NCI-H2107 treated with DMSO at 0.1 percent for 48 hours (cell line): ENCODE results near the gene PPP2R2B.

Source experiments
- DNase-seq: peaks from one replicate; lab custom pipeline; 2025; ENCODE audit not compliant: unreplicated experiment; lab: John Stamatoyannopoulos, UW

The PPP2R2B gene

DNA sequence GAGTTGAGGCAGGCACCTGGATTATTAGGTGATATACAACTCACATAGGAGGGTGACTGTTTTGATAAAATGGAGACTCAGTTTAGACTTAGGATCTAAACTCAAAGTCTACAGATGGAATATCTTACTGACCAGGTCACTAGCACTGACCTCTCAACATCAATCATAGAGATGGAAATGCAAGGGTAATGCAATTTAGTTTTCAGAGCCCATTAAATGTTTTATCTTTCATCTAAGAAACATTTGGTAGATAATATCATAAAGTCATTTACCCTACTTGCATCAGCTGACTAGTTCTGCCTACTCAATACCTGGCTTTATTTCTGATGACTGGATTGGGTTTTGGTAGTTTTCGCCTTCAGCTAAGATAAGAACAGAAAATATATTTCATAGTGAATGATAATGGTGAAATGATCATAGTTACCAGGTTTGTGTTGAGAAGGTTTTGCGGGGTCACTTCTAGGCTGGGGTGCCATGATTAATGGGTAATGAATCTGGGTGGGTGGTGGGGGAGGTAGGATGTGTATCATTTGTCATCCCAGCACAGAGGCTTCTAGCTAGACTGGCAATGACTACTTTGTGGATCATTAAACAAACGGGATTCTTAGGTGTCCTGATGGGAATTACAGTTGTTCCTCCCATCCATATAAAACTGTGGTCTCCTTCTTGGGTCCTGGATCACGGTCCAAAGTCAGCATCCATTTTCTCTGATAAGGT lies 173.4 kb downstream of the PPP2R2B start:
- no peak for DNase-seq

DNA sequence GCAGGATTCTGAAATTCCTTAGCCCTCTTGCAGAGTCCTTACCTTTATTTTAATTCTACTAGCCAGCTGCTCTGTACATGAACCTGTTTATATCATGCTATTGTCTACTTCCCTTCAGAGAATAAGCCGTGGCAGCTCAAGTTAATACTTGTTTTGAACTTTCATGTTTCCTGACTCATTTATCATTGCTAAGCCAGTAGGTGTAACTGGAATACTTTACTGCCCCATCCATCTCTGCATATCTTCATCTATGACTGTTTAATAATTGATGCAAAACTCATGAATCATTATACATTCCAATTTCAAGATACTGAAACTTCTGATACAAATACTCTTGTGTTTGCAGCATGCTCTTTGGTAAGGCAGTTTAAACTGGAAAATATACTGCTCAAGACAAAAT lies 174.7 kb downstream of the PPP2R2B start:
- DNase-seq = no peak

DNA sequence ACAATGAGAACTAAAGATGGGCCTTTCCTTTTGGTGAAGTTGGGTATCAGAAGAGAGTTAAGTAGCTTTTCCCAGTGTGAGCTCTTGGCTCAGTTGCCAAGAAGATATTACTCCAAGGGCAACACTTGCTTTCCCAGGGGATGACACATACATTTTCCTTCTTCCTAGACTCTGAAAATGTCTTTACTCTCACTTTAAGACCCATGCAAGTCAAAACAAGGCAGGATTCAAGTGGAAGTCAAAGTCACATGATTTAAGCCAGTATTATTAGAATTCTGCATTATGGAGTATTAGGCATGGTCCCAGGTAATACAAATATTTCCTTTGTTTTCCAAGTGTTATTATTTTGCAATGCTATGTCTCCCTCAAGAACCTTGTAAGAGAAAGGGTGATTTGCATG lies 175.1 kb downstream of the PPP2R2B start:
- DNase-seq = no peak

DNA sequence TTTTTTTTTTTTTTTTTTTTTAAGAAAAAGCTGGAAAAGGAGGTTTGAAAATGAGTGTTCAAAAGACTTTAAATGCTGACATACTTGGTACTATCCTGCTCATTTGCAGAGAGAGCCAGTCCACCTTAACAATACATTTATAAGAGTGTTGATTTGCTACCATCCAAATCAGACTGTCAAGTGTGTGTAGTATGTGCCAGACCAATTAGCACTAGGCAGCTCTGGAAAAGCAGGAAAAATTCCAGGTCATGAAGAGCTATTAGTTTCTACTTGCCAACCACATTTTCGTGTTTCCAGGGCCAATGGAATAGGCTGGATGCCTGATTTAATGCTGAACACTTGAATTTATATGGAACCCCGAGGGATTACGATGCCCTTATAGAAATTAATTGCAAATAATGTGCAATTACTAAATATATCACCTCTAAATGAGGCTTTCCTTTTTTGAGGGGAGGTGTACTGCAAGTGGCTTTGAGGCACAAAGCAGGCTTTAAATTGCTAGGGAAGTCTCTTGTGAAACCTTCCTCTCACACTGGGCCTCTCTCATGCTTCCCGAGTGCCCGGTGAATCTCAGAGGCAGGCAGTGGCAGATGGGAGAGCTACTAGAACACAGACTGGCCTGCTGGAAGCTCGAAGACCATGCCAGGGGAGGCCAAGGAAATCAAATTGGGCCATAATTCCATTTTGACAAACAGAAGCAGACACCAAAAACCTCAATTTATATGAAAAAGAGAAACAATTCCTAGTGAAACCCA lies 178.7 kb downstream of the PPP2R2B start:
- no peak for DNase-seq

DNA sequence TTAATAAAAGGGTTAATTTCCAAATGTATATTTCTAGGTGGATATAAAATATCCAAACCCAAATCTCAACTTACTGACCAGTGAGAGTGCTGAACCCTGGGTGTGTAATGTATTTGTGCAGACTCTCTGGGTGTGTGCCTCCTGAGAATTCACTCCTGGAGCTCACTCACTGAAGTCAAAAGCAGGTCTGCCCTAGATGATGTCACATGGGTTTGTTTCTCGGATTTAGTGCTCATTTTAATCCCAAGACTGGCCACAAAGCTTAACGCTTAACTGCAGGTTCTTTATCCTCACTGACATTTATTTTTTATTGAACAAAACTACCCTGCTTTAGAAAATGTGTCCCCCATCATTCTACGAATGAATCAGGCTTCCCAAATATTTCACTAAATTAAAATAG lies 179.4 kb downstream of the PPP2R2B start:
- DNase-seq = no peak

DNA sequence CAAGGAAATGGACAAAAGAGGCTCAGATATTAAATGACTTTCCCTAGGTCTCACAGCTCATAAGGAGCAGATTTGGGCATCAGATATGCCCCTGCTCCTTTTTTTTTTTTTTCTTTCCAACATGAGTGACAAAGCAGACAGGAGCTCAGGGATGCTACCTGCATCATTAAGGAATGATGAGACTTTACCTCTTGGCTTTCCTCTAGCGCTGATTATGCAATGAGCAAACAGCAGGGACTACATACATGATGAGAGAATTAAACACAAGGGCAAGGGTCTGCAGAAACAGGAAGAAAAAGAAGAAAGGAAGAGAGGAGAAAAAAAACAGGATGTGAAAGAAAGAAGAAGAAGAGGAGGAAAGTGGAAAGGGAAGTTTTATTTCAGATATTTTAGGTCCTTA lies 179.9 kb downstream of the PPP2R2B start:
- no peak for DNase-seq

DNA sequence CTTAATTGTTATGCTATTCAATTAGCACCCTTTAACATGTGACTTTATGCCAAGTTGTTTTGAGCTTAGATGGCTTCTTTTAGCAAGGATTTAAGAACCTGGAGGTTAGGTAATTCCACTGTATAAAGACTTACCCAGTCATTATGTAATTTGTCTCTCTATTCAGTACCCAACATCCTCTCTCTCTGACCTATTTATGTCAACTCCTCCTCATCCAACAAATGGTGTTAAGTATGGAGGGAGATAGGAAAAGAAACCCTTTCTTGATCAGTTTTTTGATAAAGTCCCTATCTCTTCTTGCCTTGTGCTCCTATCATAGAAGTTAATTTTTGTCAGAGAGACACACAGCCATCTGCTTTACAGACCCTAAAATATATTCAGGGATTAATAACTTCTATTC lies 181.3 kb downstream of the PPP2R2B start:
- DNase-seq = no peak

DNA sequence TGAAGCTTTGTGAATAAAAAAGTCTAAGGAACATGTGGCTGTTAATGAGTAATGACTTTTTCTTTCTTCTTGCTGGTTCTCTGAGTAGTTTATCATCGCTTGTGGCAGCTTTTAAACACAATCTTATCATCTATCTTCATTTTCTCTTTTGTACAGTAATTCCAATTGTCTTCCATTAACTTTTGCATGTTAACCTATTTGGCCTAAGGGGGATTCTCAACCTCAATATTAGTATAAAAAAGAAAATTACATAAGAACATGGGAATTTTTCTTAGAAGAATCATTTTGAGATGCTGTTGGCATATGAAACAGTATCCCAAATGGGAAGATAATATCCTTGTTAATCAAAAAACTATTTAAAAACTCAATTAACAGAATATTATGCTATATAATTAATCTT lies 182.9 kb downstream of the PPP2R2B start:
- DNase-seq = no peak

DNA sequence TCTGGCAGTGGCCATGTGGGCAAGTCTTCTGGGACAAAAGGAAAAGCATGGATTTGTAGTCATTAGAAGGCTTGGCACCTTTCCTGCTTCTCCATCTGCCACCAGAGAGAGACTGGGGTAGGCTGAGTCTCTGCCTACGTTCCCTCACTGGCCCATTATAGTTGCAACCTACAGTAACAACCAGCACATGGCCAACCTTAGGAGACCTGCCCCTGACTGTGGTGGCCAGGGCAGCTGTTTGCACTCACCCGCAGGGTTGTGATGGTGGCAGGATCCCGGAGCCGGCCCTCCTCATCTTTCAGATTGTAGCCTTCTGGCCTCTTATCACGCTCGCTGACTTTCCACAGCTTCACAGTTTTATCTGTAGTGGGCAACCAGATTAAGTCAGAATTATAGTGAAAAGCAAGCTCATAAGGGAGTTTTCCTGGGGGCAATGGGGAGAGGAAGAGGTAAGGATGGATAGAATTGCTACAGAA lies 187.6 kb downstream of the PPP2R2B start:
- DNase-seq = no peak

DNA sequence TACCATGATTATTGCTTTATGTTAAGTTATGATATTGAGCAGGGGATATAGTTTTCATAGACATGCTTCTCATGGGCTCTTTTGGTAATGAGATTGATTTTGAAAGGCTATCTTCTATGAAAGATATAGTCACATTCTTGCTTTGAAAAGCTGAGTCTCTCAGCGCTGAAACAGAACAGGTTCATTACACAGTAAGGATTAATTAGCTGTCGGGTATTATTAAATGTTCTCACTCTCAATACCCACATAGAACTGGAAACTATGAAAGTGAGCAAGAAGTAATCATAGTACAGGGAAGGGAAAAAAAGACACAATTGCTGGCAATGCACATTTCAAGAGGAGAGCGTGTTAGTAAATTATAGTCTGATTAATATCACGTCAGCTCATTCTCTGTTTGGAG lies 190.9 kb downstream of the PPP2R2B start:
- no peak for DNase-seq

DNA sequence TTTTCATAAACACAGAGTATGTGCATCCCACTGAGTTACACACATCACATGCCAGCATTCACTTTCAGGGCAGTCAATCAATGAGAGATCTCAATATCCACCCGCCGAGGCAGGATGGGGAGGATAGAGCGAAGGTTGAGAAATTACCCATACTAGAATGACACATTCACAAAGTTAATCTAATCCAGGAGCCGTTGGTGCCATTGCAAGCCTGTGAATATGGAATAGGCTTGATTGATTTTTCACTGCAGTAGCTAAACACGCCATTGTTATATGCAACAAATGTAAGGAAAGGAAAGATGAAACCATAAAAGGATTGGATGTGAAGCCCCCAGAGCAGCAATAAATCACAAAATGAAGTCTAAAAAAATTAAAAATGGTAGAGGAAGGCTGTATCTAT lies 194.7 kb downstream of the PPP2R2B start:
- no peak for DNase-seq

DNA sequence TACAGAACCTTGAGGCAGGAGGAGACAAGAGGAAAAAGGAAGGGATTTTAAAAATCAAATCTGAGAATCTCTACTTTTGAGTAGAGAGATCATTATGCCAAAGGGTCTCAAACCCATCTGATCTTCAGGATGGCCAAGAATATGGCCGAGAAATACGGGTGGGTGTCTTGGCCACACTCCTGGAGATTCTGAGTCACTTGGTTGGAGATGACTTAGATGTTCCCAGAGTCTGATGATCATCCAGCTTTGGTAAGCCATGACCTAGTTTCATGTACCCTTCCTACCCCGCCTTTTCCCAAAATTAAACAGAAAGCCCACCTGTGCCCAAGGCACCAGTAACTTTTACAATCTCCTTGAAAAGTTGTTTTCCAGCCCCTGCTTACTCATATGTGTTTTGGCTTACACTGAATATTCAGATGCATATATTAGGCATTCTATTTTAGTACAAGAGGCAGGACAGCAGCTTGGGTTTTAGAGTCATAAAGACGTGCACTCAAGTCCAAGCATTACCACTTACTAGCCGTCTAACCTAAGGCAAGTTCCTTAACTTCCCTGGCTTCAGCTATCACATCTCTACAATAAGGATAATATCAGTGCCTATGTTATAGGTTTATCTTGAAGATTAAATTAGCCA lies 195.5 kb downstream of the PPP2R2B start:
- DNase-seq = no peak

DNA sequence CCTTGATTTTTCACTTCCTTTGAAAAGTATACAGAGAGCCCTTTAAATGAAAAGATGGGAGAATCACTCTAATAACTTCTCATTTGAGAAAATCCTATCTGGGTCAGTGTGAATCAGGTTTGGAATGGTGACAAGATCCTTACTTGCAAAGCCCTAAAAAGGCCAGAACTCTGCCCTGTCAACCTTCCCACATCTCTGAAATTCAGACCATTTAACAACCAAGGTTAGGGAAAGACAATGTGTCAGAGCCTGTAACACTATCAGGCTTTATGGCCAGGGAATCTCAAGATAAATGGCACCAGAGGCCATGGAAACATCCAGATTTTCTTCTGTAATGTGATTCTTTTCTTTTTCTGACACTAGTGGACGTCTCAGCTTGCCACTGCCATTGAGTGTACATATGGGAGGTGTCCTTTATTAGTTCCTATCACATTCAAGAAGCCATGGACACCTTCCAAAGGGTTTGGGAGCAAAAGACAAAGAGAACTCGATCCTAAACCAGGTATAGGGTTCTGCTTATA lies 196.9 kb downstream of the PPP2R2B start:
- no peak for DNase-seq

DNA sequence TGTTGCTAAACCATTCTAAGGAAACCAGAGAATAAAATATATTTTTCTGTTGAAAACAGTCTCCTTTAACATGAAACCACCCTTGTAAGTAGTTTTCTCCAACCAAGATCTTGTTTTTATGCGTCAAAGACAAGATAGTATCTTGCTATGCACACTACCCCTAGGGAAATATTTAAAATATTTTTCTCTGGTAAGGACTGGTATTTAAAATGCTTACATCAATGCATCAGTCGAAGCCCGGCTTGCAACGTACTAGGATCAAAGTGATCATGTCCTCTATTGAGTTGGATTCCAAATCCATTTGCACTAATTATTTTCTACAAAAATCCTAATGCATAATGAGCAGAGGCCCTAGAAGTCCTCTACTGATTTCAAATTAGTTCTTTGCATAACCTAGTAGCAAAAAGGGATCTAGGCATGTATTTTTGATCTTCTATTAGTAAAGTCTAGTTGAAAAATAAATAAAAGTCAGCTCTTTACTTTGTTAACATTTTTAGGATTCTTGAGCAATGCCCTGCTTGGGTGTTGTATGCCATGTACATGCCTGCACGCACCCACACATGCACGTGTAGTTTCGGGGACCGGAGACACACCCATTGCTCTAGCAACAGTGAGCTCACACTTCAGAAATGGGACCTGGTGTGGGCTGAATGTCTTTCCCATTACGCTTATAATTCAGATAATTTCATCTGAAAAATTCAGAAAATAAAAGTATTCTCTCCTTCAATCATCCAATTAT lies 197.5 kb downstream of the PPP2R2B start:
- no peak for DNase-seq

DNA sequence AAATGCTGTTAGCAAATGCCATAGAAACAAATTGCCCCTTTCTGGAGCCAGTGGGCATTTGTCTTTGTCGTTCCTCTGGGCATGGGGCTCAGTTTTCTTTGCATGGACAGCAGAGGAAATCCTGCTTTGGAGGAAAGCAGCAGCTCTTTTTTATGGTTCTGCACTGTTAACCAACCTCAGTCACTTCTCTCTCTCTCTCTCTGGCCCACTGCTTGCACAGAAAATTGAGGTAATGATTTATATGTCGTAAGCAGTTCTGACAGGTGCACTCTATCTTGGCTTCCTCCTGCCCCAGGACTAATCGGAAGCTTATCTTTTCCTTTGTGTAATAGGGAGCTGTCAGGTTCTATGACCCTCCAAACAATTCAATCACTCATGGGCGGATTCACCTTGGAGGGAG lies 202.9 kb downstream of the PPP2R2B start:
- no peak for DNase-seq

DNA sequence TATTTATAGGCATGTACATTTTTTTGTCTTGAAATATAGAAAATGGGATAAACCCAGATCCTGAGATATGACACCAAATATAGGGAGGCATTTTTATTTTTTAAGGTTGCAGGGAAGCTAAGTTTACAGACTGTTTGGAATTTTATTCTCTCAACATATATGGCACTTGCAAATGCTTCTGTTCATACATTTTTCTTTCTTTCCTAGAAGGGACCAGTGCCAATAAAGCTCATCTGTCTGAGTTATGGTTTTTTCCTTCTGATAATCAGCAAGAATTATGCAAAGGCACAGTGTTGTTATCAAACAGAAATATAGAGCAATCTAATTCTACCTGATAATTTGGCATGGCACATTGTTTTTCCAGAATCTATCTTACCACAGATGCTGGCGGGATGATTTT lies 205.7 kb downstream of the PPP2R2B start:
- DNase-seq = no peak

DNA sequence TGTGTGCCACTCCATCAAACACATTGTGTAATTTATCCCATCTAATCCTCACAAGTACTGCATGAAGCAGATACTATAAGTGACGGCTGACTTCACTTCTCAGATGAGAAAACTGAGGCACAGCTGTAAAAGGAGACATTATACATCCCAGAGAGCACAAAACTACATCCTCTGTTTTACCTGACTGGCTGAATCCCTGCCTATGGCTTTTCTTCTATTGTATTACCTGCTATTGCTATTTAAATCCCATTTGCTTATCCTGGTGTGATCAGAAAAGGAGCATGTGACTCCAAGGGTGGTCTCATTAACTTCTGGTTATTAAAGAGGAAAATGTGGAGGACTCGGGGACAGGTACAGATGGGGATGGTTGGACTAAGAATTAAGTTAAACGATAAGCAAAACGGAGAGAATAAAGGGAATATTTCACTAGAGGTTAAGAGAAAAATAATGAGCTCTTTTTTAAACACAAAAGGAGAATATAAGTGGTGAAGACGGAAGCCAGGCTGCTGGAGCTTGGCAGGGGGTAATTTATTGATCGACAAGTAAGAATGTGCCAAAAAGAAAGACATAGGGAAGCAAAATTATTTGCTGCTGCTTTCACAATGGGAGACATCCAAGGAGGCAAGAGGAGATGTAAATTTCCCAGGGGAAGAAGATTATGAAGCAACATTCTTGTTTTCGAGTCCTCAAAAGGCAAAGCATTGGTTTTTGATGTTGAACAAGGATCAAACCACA lies 206.8 kb downstream of the PPP2R2B start:
- no peak for DNase-seq

DNA sequence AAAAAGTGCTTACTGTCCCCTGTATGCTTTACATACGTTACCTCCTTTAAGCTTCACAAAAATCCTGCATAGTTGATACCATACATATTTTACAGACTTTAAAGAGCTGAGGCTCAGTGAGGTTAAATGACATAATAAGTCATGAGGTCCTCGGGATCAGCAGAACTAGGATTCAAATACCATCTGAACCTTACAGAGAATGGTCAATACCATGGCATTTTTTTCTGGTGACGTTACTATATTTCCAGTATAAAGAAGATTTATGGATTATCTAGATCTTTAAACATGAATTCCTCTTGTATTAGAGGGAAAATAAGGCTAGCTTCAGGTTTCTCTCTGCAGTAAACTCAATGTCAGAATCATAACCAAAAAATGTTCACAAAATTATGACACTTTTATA lies 208.9 kb downstream of the PPP2R2B start:
- no peak for DNase-seq

DNA sequence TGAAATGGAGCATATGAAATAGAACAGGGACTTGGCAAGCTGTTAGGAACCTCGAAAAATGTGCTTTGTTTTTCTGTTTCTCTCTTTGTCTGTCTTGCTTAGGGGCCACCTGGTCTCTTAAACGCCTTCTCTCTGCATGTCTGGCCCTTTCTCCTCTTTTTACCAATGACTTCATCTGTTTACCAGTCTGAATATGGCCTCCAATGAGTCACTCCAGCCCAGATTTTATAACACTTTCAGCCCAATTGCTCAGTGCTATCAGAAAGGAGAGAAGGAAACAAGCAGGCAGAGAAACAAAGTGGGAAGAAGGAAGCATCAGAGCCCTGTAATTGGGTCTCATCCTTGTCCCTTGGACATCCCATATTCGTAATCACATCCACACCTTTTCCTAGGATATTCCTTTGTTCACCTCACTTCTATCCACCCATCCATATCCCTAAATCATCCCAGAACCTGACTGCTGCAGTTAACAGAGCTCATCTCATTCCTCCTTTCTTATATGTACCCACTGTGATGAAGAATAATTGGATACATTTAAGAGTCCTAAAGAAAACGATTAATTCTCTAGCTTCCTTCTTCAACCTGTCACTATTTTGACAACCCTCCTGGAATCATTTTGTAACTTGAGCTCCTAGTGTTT lies 210.8 kb downstream of the PPP2R2B start:
- DNase-seq = peak; percentile 74

DNA sequence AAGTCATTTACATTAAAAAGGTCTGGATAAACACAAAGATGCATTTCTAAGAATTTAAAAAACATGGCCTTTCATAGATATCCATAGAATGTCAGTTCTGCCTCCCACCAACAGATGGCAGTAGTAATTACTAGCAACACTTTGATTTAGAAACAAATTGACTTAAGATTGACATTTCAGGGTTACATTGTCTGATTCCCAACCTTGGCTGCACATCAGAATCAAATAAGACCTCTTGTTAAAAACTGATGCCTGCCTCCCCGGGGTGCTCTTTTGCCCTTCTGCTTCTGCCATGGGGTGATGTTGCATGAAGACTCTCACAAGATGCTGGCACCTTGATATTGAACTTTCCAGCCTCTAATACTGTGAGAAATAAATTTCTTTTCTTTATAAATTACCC lies 216.3 kb downstream of the PPP2R2B start:
- DNase-seq = no peak
